D341Med (cell line): ENCODE measurements around the gene IDH3G.

Experiments
- DNase-seq: peaks from one replicate; pipeline ENCODE4 v3.0.0; 2012; ENCODE audit warnings: low spot score

Gene IDH3G

GRCh38 chrX:153791104-153791852 lies 2.9 kb downstream of the IDH3G start:
- DNase-seq = no peak

- no peak for DNase-seq
Observed at GRCh38 chrX:153789654-153790053, 4.5 kb downstream of the IDH3G start.

DNA sequence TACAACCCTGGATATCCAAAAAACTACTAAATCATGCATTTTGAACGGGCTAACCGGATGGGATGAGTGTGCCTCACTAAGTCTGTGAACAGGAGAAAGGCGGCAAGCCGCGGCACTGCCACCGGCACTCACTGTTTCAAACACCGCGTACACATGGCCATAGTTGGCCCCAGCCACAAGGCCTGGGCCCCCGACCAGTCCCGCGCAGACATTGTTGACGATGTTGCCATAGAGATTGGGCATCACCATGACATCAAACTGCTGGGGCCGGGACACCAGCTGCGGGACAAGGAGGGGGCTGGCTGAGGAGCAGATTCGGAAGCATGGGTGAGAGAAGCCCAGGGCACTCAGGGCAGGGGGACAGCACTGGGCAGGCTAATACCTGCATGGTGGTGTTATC lies 7.5 kb downstream of the IDH3G start:
- DNase-seq = no peak

- no peak for DNase-seq
Observed at GRCh38 chrX:153784325-153784967, 9.7 kb downstream of the IDH3G start.

DNA sequence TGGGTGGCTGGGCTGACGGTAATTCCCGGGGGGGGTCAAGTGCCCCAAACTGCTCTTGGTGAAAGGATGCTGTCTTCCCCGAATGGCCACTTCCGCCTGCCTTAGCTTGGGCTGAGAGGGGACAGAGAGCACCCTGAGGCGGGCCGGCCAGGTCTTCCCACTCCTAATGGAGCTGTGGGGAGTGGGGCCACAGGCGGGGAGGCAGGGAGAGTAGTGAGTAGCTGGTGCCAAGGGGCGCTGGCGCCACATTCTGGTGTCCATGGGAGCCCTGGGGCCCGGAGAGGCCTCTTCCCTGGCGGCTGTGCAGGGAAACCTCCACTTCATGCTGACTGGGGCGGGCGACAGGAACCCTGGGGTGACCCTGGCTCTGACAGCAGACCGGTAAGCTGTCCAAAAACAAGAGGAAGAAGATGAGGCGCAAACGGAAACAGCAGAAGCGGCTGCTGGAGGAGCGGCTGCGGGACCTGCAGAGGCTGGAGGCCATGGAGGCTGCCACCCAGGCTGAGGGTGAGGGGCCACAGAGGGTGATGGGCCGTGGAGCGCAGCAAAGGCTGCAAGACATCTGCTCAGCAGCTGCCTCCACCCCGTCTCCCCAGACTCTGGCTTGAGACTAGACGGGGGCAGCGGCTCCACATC lies 10.7 kb downstream of the IDH3G start:
- DNase-seq = no peak

DNA sequence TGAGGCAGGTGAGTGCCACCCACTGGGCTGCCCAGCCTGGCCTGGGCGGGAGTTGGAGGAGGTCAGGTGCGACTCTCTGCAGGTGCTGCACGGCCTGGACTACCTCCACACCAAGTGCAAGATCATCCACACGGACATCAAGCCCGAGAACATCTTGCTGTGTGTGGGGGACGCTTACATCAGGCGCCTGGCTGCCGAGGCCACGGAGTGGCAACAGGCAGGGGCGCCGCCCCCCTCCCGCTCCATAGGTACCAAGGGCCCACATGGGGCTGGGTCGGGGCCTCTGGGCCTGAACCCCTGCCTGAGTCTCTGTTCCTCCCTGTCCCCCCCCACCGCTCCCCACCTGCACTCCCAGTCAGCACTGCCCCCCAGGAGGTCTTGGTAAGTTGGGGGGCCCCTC lies 11.3 kb downstream of the IDH3G start:
- DNase-seq = no peak

- no peak for DNase-seq
Observed at GRCh38 chrX:153782313-153782712, 11.9 kb downstream of the IDH3G start.

GRCh38 chrX:153781428-153782047 lies 12.6 kb downstream of the IDH3G start:
- no peak for DNase-seq

DNA sequence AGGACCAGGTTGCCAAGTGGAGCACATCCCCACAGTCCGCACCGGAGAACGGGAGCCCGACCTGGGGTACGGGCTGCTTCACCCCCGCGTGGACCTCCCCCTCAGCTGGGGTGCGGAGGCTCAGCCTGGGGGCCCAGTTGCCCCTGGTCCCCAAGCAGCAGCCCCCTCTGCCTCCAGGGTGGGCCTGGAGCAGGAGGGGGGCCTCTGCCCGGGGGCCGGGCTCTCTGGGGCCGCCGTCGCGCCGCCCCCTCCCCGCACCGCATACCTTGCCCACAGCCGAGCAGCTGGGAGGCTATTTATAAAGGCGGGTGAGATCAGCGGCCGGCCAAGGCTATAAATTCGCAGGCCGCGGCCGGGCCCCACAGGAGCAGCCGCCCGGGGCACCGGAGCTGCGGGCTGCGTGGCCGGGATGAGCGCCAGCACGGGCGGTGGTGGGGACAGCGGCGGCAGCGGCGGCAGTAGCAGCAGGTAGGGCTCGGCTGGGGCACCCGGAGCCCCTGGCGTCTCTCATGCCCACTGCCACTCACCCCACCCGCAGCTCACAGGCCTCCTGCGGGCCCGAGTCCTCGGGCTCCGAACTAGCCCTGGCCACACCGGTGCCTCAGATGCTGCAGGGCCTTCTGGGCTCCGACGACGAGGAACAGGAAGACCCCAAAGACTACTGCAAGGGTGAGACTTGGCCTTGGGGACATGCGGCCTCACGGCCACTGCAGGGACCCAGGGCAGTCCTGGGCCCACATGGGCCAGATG lies 13.3 kb downstream of the IDH3G start, which contains the start of gene SRPK3:
SRPK3 (plus strand) TSS at position 364 of the 750 bp plus-strand sequence; CDS start at position 410, 46 bp downstream.
- no peak for DNase-seq

GRCh38 chrX:153779891-153780677 lies 14.1 kb downstream of the IDH3G start:
- no peak for DNase-seq

DNA sequence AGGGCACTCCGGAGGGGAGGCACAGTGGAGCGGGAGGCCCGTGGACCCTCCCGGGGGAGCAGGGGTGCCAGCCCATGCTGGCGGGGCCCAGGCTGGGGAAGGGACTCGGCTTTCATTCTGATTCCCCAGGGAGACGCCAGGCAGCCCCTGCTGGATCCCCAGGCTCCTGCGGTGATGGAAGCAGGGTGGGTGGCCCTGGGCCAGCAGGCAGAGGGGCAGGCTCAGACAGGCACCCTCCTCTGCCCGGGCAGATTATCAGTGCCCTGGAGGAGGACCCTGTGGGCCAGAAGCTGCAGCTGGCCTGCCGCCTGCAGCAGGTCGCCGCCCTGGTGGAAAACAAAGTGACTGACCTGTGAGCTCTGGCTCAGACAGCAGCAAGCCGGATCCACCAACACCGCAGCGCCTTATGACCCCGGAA lies 15.5 kb downstream of the IDH3G start:
- no peak for DNase-seq

DNA sequence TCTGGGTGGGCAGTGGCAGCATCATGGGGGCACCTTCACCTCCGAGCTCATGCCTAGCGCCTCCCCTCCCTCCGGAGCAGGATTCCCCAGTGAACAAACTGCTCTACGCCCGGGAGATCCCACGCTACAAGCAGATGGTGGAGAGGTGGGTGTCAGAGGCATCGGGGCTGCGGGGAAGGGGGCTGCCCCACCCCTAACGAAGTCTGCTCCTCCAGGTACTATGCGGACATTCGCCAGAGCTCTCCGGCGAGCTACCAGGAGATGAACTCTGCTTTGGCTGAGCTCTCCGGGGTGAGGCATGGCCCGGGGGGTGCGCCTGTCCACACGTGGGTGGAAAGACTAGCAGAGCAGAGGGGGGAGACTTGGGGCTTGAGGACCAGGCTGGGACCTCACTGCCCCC lies 16.0 kb downstream of the IDH3G start:
- no peak for DNase-seq

DNA sequence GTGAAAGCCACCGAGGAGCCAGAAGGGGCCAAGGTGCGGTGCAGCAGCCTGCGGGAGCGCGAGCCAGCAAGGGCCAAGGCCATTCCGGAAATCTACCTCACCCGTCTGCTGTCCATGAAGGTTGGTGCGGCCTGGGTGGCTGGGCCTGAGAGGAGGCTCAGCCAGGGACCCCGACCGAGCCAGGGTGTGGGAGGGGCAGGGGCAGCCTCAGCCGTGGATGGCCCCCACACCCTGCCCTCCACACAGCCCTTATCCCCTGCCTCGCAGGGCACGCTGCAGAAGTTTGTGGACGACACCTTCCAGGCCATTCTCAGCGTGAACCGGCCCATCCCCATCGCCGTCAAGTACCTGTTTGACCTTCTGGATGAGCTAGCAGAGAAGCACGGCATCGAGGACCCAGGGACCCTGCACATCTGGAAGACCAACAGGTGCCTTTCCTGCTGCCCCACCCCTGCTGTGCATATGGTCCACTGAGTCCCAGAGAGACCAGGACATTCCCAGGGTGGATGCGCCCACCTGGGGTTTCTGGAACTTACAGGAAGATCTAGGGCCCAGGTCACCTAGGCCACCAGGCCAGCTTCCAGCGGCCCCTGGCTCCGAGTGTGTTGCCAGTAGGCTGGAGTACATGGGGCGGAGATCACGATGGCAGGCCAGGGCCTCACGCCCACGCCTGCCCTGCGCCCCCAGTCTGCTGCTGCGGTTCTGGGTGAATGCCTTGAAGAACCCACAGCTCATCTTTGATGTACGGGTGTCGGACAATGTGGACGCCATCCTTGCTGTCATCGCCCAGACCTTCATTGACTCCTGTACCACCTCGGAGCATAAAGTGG lies 16.7 kb downstream of the IDH3G start:
- DNase-seq = peak; percentile 14

- peak; percentile 47 for DNase-seq
Observed at GRCh38 chrX:153776611-153777045, 17.5 kb downstream of the IDH3G start.

DNA sequence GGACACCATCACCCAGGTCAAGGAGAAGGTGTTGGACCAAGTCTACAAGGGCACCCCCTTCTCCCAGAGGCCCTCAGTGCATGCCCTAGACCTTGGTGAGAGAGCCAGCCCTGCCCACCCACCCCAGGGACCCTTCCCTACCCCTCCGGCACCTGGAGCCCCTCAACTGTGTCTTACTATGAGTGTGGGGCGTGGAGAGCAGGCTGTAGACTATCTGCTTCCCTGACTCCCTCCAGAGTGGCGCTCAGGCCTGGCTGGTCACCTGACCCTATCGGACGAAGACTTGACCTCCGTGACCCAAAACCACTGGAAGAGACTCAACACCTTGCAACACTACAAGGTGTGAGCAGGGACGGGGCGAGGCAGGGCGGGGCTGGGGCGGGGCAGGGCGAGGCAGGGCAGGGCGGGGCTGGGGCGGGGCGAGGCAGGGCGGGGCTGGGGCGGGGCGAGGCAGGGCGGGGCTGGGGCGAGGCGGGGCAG lies 18.0 kb downstream of the IDH3G start:
- peak; percentile 23 for DNase-seq

- DNase-seq = peak; percentile 15
Observed at GRCh38 chrX:153775293-153776119, 18.7 kb downstream of the IDH3G start.

DNA sequence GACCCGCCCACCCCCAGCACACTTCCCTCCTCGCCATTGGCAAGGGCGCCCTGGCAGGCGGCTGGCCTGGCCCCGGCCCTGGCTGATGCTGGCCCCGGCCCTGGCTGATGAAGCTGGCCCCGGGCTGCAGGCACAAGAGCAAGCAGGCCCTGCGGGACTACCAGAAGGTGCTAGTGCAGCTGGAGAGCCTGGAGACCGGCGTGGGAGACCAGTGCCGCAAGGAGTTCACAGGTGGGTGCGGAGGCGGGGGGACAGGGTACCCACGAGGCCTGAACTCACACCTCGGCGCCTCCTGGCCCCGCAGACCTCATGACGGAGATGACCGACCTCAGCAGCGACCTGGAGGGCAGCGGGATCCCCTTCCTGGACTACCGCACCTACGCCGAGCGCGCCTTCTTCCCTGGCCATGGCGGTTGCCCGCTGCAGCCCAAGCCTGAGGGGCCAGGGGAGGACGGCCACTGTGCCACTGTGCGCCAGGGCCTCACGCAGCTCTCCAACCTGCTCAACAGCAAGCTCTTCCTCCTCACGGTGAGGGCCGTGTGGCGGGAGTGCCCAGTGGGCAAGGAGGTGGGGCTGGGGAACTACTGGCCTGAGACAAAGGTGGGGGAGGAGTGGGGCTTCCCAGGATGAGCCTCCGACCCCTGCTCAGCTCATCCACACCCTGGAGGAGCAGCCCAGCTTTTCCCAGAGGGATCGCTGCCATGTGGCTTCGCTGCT lies 19.4 kb downstream of the IDH3G start:
- DNase-seq = peak; percentile 4
